GM21515 (cell line): ENCODE measurements around the gene LPIN3.
A peak's percentile ranks its signal among the peaks of the same experiment; 100 is the strongest.

Experiments used
- ATAC-seq: cut with Tn5 transposase; IDR thresholded peaks from one replicate; pipeline ENCODE4 v1.9.1; 2021; ENCODE audit not compliant: unreplicated experiment

Gene LPIN3

GRCh38 chr20:41320976-41321375, 19.6 kb upstream of the LPIN3 start:
- ATAC-seq = no peak

GRCh38 chr20:41327178-41327577, 13.4 kb upstream of the LPIN3 start:
- no peak for ATAC-seq

GRCh38 chr20:41329435-41330342, 10.9 kb upstream of the LPIN3 start:
- no peak for ATAC-seq

- no peak for ATAC-seq
Measured at GRCh38 chr20:41330343-41330720, 10.3 kb upstream of the LPIN3 start.

- ATAC-seq = no peak
Measured at GRCh38 chr20:41330941-41331340, 9.7 kb upstream of the LPIN3 start.

- ATAC-seq = no peak
Measured at GRCh38 chr20:41331731-41332130, 8.9 kb upstream of the LPIN3 start.

- ATAC-seq = no peak
Measured at GRCh38 chr20:41334036-41334435, 6.6 kb upstream of the LPIN3 start.

- no peak for ATAC-seq
Measured at GRCh38 chr20:41334443-41335421, 5.9 kb upstream of the LPIN3 start.

- ATAC-seq = no peak
Measured at GRCh38 chr20:41335591-41335990, 5.0 kb upstream of the LPIN3 start.

- no peak for ATAC-seq
Measured at GRCh38 chr20:41336711-41337492, 3.7 kb upstream of the LPIN3 start.

- ATAC-seq = peak; percentile 72
Measured at GRCh38 chr20:41339957-41340326, 679 bp upstream of the LPIN3 start.

GRCh38 chr20:41342474-41343464, 2.1 kb downstream of the LPIN3 start:
- ATAC-seq = no peak

GRCh38 chr20:41344477-41344876, 3.9 kb downstream of the LPIN3 start:
- ATAC-seq = no peak

- no peak for ATAC-seq
Measured at GRCh38 chr20:41344938-41345728, 4.5 kb downstream of the LPIN3 start.

- ATAC-seq = no peak
Measured at GRCh38 chr20:41345729-41346067, 5.1 kb downstream of the LPIN3 start.

GRCh38 chr20:41347523-41348429, 7.2 kb downstream of the LPIN3 start:
- ATAC-seq = no peak

GRCh38 chr20:41348430-41349172, 8.0 kb downstream of the LPIN3 start:
- no peak for ATAC-seq
